HG03045 (cell line): ENCODE data around the gene REN.

ENCODE experiments used
- ATAC-seq: cut with Tn5 transposase; IDR thresholded peaks from one replicate; pipeline ENCODE4 v1.9.1; 2021; ENCODE audit warnings: mild to moderate bottlenecking, moderate library complexity; ENCODE audit not compliant: unreplicated experiment

REN gene

GRCh38 chr1:204166219-204166618 is at the start of gene REN:
TSS of gene REN (minus strand) at chr1:204166337. CDS start at chr1:204166293, 44 bp downstream.
- ATAC-seq, result no peak

GRCh38 chr1:204213668-204214662 is 47.8 kb upstream of the REN start, which contains the start of gene GOLT1A:
TSS of gene GOLT1A (minus strand) at chr1:204213988. CDS start at chr1:204213906, 82 bp downstream.
- ATAC-seq, result peak; percentile 53

- ATAC-seq, result no peak
Observed at GRCh38 chr1:204212715-204213114, 46.6 kb upstream of the REN start.

GRCh38 chr1:204211046-204211445 is 44.9 kb upstream of the REN start:
- no peak for ATAC-seq

- no peak for ATAC-seq
Observed at GRCh38 chr1:204207136-204207616, 41.0 kb upstream of the REN start.

DNA sequence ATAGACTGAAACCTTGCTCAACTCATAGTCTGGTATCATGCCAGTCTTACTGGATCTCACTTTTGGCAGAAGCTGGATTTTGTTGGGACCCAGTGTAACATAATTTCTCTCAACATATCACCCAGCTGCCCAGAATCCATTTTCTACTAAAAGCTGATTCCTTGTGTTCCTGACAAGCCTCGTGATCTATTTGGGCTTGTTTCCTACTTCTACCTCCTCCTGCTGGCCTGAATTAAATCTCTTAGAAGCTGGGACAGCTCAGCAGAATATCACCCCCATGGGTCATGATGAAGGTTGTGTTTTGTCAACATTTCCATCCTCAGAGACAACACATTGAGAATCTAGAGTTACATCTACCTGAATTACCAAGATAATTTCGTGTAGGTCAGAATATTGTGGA is 40.0 kb upstream of the REN start:
- ATAC-seq, result no peak

DNA sequence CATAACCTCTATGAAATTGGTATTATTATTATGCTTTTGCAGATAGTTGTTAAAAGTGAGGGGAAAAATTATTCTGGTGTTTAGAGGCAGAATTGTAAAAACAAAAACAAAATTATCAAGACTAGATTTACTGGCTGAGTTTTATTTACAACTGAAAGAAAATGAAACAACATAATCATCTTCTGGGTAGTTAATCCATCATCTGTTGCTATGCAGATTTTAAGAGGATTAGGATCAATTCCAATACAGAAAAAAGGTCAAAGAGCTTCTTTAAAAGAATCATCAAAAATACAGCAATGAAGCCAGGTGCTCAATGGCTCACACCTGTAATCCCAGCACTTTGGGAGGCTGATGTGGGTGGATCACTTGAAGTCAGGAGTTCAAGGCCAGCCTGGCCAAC is 39.3 kb upstream of the REN start:
- no peak for ATAC-seq

DNA sequence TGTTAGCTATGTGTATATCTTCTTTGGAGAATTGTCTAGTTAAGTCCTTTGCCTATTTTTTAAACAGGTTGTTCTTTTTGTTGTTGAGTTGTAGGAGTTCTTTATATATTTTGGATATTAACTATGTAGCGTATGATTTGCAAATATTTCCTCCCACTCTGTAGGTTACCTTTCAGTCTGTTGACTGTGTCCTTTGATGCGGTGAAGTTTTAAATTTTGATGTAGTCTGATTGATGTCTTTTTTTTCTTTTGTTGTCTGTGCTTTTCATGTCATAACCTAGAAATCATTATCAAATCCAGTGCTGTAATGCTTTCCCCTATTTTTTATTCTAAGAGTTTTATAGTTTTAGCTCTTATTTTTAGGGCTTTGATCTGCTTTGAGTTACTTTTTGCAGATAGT is 38.8 kb upstream of the REN start:
- ATAC-seq, result no peak

- ATAC-seq, result no peak
Observed at GRCh38 chr1:204203206-204203767, 37.1 kb upstream of the REN start.

DNA sequence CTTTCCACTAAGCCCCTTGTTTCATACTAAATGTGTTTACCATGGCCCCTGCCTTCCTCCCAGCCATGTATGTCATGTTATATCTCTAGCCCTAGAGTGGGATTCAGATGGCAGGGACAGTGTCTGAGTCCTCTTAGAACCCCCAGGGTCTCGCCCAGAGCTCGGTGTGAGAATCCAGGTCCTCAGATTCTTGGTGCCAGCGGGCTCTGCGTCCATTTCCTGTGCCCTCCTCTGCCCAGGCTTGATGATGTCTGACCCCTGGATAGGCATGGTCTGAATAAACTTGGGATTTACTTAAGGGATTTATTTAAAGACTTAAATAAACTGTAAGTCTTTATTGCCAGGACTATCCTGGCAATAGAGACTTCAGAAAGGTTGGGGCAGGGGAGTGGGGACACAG is 36.3 kb upstream of the REN start:
- no peak for ATAC-seq

GRCh38 chr1:204201348-204202040 is 35.4 kb upstream of the REN start:
- ATAC-seq, result no peak

DNA sequence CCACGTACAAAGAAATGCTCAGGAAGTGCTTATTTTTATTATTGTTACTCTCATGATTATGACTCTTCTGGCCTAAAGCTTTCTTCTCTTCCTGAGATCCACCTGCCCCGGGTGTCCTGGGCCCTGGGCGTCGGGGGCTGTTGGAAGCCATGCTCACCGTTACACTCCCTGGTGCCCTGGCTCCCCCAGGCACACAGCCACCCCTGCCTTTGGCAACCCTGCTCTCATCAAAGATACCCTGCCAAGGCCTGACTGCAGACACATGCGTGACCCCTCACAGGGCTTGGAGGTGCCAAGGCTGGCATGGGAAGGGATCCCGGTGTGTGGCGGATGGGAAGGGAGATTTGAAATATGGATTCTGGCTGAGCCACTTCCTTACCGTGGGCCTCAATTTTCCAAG is 33.4 kb upstream of the REN start:
- ATAC-seq, result no peak

DNA sequence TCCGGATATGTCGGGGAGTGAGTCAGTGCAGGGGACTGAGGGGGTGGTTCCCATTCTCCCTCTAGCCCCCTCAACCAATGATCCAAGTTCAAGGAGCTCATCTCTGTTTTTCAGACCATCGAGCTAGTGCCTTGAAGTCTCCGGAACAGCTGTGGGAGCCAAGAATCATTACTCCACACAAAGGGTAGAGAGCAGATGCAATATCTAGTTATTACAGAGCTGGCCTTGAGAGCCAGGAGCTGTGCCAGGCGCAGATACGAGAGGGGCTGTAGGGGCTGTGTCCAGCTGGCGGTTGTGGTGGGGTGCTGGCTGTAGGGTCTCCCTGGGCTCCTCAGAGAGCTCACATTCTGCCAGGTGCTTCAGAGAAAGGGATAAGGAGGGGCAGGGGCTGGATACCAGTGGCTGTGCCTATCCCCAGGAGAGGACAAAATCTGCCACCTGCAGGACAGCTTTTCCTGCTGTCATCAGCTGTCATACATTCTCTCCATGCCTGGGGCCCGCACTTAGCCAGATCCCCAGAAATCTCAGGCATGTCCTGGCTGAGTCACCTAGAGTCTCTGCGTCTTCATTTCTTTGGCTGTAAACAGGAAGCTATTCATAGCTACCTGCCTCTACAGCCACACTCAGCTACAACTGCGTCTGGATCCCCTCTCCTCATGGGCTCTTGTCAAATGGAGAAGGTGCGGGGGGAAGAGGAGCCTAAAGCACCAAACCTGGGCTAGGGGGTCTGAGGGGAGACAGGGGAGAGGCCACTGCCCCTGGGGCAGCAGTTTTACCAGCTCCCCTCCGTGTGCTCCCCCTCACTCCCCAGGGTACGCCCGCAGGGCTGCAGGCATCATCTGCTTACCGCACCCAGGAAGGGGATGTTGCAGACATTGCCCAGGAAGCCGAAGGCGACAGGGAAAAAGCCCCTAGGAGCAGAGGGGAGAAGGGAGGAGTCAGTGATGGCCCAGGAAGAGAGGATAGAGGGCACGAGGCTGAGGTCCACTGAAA is 32.5 kb upstream of the REN start:
- ATAC-seq, result no peak

- ATAC-seq, result no peak
Observed at GRCh38 chr1:204197068-204197467, 30.9 kb upstream of the REN start.

GRCh38 chr1:204196068-204196795 is 30.1 kb upstream of the REN start, which contains the start of gene KISS1:
TSS of gene KISS1 (minus strand) at chr1:204196491. CDS start at chr1:204192876, 3,615 bp downstream.
- no peak for ATAC-seq

GRCh38 chr1:204194771-204195170 is 28.6 kb upstream of the REN start:
- ATAC-seq, result no peak

DNA sequence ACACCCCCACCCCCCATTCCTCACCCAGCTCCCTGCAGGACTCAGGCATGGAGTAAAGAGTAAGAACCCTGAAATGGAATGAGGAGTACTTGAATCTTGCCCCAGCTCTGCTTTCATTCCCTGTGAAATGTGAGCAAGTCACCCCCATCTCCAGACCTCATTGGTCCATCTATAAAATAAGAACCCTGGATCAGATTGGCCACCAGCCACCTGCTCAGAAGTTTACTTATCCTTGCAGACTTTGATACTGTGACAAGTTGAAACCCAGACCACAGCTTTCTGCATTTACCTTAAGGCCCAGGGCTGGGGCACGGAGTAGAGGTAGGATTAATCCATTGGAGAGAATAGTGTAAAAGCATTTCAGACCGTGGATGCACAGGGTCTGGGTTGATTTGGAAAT is 27.9 kb upstream of the REN start:
- no peak for ATAC-seq

GRCh38 chr1:204192589-204193352 is 26.6 kb upstream of the REN start:
- ATAC-seq, result no peak

DNA sequence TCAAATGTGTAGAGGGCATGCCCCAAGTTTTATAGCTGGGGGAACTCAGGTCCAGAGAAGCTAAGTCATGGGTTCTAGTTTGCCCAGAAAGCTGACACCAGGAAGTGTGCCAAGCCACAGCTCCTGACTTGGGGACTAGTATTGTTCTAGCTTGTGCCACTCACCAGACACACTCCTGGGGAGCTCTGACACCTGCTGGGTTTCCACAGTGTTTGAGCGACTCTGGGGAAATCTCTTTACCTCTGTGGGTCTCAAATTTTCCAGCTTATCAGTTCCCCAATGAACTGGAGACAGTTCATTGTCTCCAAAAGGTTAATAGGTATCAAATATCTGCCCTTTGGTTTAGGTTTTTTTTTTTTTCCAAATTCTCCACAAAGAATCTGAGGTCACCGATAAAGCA is 25.9 kb upstream of the REN start:
- ATAC-seq, result no peak
